OCI-LY1 (cell line): ENCODE data around the gene LSMEM2.

ENCODE experiments used
- CTCF ChIP-seq: fragments of 200-600 bp; sonication (generic), shearing (Covaris generic); IDR thresholded peaks from 2 replicates; pipeline ENCODE4 v1.5.1; 2017; ENCODE audit warnings: mild to moderate bottlenecking, antibody characterized with exemption, low read length, moderate library complexity, mixed read lengths
- EZH2 ChIP-seq: fragments of 200-600 bp; sonication (generic), shearing (Covaris generic); IDR thresholded peaks from 2 replicates; pipeline ENCODE4 v1.8.0; 2017; ENCODE audit warnings: borderline replicate concordance, mixed run types, mild to moderate bottlenecking, antibody characterized with exemption, low read length, moderate library complexity, mixed read lengths

GRCh38 chr3:50230104-50230793 is 48.6 kb upstream of the LSMEM2 start:
- TF ChIP-seq EZH2, result no peak
- TF ChIP-seq CTCF, result no peak
